ENCODE data around the gene GUSB. TPM values are rescaled to one million over a fixed set of nuclear protein-coding genes. Genes with fewer than 3 reads are reported as not detected.
"Not testable (repeated sequence)": the region's sequence is repeated elsewhere in the genome, so short reads cannot be mapped to it uniquely, and the experiment has no call there.

The GUSB gene
- total RNA-seq, 4 donors from 2014 or later: 48.3 to 346 (median 55.3) TPM

DNA sequence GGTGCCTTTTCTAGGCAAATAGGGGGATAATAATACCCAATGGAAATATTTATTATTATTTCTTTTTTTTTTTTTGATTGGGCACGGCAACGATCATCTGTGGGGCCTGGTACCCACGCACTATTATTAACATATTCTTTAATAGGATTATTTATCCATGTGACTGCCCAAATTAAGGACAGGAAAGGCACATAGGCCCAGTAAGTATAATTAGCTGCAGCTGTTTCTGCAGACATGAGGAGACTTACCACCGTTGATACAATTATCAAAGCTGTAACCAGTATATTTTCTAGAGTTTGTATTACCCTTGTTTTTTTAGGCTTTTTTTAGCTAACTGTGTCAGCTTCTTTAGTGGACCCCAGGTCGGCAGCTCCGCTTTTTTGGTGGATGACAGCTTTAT is 25.2 kb upstream of the GUSB start:
- Histone ChIP-seq H3K4me3 (no peak overlapping the region), H3K27me3 (no peaks in the 10 kb centered on the region), H3K36me3 (no peaks in the 10 kb centered on the region), H3K4me1 (peaks cover 0 to 16% (median 11%) of the 10 kb centered on the region in 4 donors), H3K27ac (no peak overlapping the region), H3K9me3 (no peaks in the 10 kb centered on the region)
- in situ Hi-C loops (cut with MboI; ENCODE audit: low pct_ligation_motif_present in 1 of 4, low pct_unique_long_range_greater_than_20kb in 1 of 4, low sequenced_read_pairs in 3 of 4): no loop called here
- DNase-seq: no peak
- intact Hi-C loops (cut with DNase I; ENCODE audit: low total_unique reads): no loop called here
- TF ChIP-seq EP300 (IDR thresholded peaks at IDR 0.05; ENCODE audit: low read depth) (no peak), POLR2A (IDR thresholded peaks at IDR 0.05) (no peak), POLR2AphosphoS5 (IDR thresholded peaks at IDR 0.05) (no peak)
- TF ChIP-seq, protein P1, sequence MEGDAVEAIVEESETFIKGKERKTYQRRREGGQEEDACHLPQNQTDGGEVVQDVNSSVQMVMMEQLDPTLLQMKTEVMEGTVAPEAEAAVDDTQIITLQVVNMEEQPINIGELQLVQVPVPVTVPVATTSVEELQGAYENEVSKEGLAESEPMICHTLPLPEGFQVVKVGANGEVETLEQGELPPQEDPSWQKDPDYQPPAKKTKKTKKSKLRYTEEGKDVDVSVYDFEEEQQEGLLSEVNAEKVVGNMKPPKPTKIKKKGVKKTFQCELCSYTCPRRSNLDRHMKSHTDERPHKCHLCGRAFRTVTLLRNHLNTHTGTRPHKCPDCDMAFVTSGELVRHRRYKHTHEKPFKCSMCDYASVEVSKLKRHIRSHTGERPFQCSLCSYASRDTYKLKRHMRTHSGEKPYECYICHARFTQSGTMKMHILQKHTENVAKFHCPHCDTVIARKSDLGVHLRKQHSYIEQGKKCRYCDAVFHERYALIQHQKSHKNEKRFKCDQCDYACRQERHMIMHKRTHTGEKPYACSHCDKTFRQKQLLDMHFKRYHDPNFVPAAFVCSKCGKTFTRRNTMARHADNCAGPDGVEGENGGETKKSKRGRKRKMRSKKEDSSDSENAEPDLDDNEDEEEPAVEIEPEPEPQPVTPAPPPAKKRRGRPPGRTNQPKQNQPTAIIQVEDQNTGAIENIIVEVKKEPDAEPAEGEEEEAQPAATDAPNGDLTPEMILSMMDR (IDR thresholded peaks at IDR 0.05): no peak
- 85 to 97% methylated on average over 5 to 6 of the region's 6 CpGs for WGBS, 2 donors (ENCODE audit: low coverage in 1 of 2)

DNA sequence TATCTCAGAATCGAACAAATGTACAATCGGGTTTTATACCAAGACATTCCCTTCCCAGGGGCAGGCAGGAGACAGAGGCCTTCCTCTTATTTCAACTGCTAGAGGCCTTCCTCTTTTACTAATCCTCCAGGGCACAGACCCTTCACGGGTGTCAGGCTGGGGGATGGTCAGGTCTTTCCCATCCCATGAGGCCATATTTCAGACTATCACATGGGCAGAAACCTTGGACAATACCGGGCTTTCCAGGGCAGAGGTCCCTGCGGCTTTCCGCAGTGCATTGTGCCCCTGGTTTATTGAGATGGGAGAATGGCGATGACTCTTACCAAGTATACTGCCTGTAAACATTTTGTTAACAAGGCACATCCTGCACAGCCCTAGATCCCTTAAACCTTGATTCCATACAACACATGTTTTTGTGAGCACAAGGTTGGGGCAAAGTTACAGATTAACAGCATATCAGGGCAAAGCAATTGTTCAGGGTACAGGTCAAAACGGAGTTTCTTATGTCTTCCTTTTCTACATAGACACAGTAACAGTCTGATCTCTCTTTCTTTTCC is 23.2 kb upstream of the GUSB start:
- peaks cover 0 to 16% (median 11%) of the 10 kb centered on the region in 4 donors for H3K4me1 ChIP-seq
- H3K9me3 ChIP-seq; H3K4me3 ChIP-seq; H3K27me3 ChIP-seq; intact Hi-C loops (cut with DNase I; ENCODE audit: low total_unique reads); H3K36me3 ChIP-seq; in situ Hi-C loops (cut with MboI; ENCODE audit: low pct_ligation_motif_present in 1 of 4, low pct_unique_long_range_greater_than_20kb in 1 of 4, low sequenced_read_pairs in 3 of 4): not testable (repeated sequence)
- peak in 1 of 3 donors; percentile 32 for TF ChIP-seq POLR2AphosphoS5 (IDR thresholded peaks at IDR 0.05)
- peak; percentile 34 for DNase-seq
- H3K27ac ChIP-seq: peak overlapping the region; percentile 54 to 71 (median 67)
- WGBS, 2 donors (ENCODE audit: low coverage in 1 of 2): 73 to 74% methylated on average over 4 to 8 of the region's 8 CpGs

DNA sequence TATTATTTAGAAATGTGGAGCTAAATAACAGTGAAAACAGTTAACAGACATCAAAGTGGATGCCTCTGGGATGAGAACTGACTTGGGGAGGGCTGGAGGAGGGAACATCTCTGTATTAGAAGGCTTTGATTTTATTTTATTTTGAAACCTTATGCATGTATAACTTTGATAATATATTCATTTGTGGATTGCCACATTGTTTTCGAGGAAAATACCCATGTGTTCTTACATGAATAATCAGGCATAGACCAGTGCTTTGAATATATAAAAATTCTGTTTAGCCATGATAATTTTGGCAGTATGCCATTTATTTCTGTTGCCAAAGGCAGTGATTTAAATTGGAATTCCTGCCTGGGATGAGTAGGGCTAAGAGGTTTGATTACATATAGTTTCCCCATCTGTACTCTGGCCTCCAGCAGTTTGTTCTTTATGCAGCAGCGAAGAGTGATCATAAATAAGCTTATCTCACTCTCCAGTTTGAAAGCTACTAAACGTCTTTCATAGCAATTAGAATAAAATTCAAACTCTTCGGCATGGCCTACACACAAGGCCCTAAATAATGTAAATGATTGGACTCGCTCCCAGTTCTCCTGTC is 18.9 kb upstream of the GUSB start:
- intact Hi-C loops (cut with DNase I; ENCODE audit: low total_unique reads); DNase-seq; H3K27ac ChIP-seq; in situ Hi-C loops (cut with MboI; ENCODE audit: low pct_ligation_motif_present in 1 of 4, low pct_unique_long_range_greater_than_20kb in 1 of 4, low sequenced_read_pairs in 3 of 4); H3K27me3 ChIP-seq; H3K36me3 ChIP-seq; H3K9me3 ChIP-seq; H3K4me3 ChIP-seq: not testable (repeated sequence)
- 40 to 78% methylated on average over 1 of the region's 5 CpGs for WGBS, 2 donors (ENCODE audit: low coverage in 1 of 2)
- peaks cover 0 to 14% (median 10%) of the 10 kb centered on the region in 4 donors for H3K4me1 ChIP-seq

DNA sequence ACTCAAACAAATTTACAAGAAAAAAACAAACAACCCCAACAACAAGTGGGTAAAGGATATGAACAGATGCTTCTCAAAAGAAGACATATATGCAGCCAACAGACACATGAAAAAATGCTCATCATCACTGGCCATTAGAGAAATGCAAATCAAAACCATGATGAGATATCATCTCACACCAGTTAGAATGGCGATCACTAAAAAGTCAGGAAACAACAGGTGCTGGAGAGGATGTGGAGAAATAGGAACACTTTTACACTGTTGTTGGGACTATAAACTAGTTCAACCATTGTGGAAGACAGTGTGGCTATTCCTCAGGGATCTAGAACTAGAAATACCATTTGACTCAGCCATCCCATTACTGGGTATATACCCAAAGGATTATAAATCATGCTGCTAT is 13.0 kb upstream of the GUSB start:
- H3K27ac ChIP-seq; H3K27me3 ChIP-seq; DNase-seq; H3K4me3 ChIP-seq; intact Hi-C loops (cut with DNase I; ENCODE audit: low total_unique reads); H3K36me3 ChIP-seq; H3K4me1 ChIP-seq; H3K9me3 ChIP-seq: not testable (repeated sequence)
- WGBS, 2 donors (ENCODE audit: low coverage in 1 of 2): 0% methylated on average over 1 of the region's 1 CpG; no CpG with 5 or more reads in 1 of the 2 donors
- in situ Hi-C loops (cut with MboI; ENCODE audit: low pct_ligation_motif_present in 1 of 4, low pct_unique_long_range_greater_than_20kb in 1 of 4, low sequenced_read_pairs in 3 of 4): loop anchor here in 1 of 4 donors (25.0 kb wide), 1 partner anchor 258 kb away; no protein-coding TSS in a partner anchor

DNA sequence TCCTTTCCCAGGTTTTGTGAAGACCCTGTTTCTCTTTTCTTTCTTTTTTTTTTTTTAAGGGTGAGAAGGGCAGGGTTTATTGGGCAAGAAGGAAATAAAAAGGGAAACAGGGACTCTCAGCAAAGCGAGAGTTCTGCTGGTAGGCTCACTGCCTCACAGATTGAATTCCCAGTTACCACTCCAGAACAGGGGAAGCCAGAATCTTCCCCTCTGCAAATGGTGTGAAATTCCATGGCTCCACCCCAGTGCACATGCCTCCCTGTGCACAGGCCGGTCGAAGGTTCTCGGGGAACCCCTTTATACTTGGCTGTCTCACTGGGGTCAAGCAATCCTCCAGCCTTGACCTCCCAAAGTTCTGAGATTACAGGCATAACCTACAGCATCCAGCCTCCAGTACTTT is 10.5 kb upstream of the GUSB start:
- no peaks in the 10 kb centered on the region for H3K36me3 ChIP-seq
- no peaks in the 10 kb centered on the region for H3K4me1 ChIP-seq
- no peak overlapping the region for H3K27ac ChIP-seq
- no peak for DNase-seq
- H3K4me3 ChIP-seq: no peak overlapping the region
- no peak for TF ChIP-seq EP300 (IDR thresholded peaks at IDR 0.05; ENCODE audit: low read depth)
- no peaks in the 10 kb centered on the region for H3K27me3 ChIP-seq
- 70 to 96% methylated on average over 1 to 4 of the region's 4 CpGs for WGBS, 2 donors (ENCODE audit: low coverage in 1 of 2)
- in situ Hi-C loops (cut with MboI; ENCODE audit: low pct_ligation_motif_present in 1 of 4, low pct_unique_long_range_greater_than_20kb in 1 of 4, low sequenced_read_pairs in 3 of 4) (loop anchor here in 1 of 4 donors (25.0 kb wide), 1 partner anchor 255 kb away; no protein-coding TSS in a partner anchor), intact Hi-C loops (cut with DNase I; ENCODE audit: low total_unique reads) (no loop called here)
- no peaks in the 10 kb centered on the region for H3K9me3 ChIP-seq

DNA sequence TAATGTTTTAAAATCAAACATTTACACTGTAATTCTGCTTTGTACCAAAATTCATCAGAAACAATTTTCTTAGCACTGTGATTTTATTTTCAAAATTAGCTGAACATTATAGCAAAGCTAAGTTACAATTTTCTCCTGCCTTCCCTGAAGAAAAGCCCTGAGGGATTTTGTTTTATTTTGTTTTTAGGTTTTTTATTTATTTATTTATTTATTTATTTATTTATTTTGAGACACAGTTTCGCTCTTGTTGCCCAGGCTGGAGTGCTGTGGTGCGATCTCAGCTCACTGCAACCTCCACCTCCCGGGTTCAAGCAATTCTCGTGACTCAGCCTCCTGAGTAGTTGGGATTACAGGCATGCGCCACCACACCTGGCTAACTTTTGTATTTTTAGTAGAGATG is 9.8 kb upstream of the GUSB start:
- H3K36me3 ChIP-seq; intact Hi-C loops (cut with DNase I; ENCODE audit: low total_unique reads); DNase-seq; H3K4me1 ChIP-seq; H3K27me3 ChIP-seq; H3K4me3 ChIP-seq; H3K27ac ChIP-seq; H3K9me3 ChIP-seq: not testable (repeated sequence)
- in situ Hi-C loops (cut with MboI; ENCODE audit: low pct_ligation_motif_present in 1 of 4, low pct_unique_long_range_greater_than_20kb in 1 of 4, low sequenced_read_pairs in 3 of 4): loop anchor here in 1 of 4 donors (25.0 kb wide), 1 partner anchor 255 kb away; no protein-coding TSS in a partner anchor
- 92 to 94% methylated on average over 4 to 5 of the region's 5 CpGs for WGBS, 2 donors (ENCODE audit: low coverage in 1 of 2)
